SHP77 (cell line): ENCODE measurements around the gene PALLD.
"Not testable (repeated sequence)": the region's sequence is repeated elsewhere in the genome, so short reads cannot be mapped to it uniquely, and the experiment has no call there.

Experiments used
- DNase-seq, 2 experiments: peaks; one replicate each; lab custom pipeline; 2025; lab: John Stamatoyannopoulos, UW

Gene PALLD

GRCh38 chr4:168677063-168677462 lies 180.2 kb downstream of the PALLD start:
- DNase-seq, result no peak

GRCh38 chr4:168677879-168678278 lies 181.0 kb downstream of the PALLD start:
- no peak for DNase-seq

- DNase-seq, result no peak
Observed at GRCh38 chr4:168678751-168679366, 182.0 kb downstream of the PALLD start.

GRCh38 chr4:168679397-168679796 lies 182.5 kb downstream of the PALLD start:
- no peak for DNase-seq

- no peak for DNase-seq
Observed at GRCh38 chr4:168679819-168680218, 183.0 kb downstream of the PALLD start.

GRCh38 chr4:168682898-168683500 lies 186.1 kb downstream of the PALLD start:
- no peak for DNase-seq

- DNase-seq, result no peak
Observed at GRCh38 chr4:168683595-168683994, 186.7 kb downstream of the PALLD start.

- no peak for DNase-seq
Observed at GRCh38 chr4:168685136-168685809, 188.4 kb downstream of the PALLD start.

GRCh38 chr4:168688584-168688983 lies 191.7 kb downstream of the PALLD start:
- no peak for DNase-seq

- DNase-seq, result no peak
Observed at GRCh38 chr4:168689791-168690190, 192.9 kb downstream of the PALLD start.

GRCh38 chr4:168690199-168690598 lies 193.3 kb downstream of the PALLD start:
- DNase-seq, result no peak

- DNase-seq, result no peak
Observed at GRCh38 chr4:168691631-168692369, 194.9 kb downstream of the PALLD start.

- DNase-seq, result no peak
Observed at GRCh38 chr4:168693750-168694490, 197.1 kb downstream of the PALLD start.

- no peak for DNase-seq
Observed at GRCh38 chr4:168694667-168695066, 197.8 kb downstream of the PALLD start.

GRCh38 chr4:168695288-168695687 lies 198.4 kb downstream of the PALLD start:
- DNase-seq, result no peak

GRCh38 chr4:168696280-168696679 lies 199.4 kb downstream of the PALLD start:
- no peak for DNase-seq

- DNase-seq, result no peak
Observed at GRCh38 chr4:168696826-168697225, 200.0 kb downstream of the PALLD start.

- no peak for DNase-seq
Observed at GRCh38 chr4:168699224-168699878, 202.5 kb downstream of the PALLD start.

GRCh38 chr4:168701061-168701460 lies 204.2 kb downstream of the PALLD start:
- DNase-seq, result no peak

- DNase-seq, result not testable (repeated sequence)
Observed at GRCh38 chr4:168702581-168703087, 205.8 kb downstream of the PALLD start.

- no peak for DNase-seq
Observed at GRCh38 chr4:168705121-168705520, 208.3 kb downstream of the PALLD start.
